ENCODE results near the gene SUCO. TPM values are rescaled to one million over a fixed set of nuclear protein-coding genes. Genes with fewer than 3 reads are reported as not detected.

The SUCO gene
- total RNA-seq, 1 experiment from 2014 or later, result 22.6 TPM

GRCh38 chr1:172497230-172497629, 35.7 kb upstream of the SUCO start:
- RAD21 ChIA-PET (ENCODE audit: low non-redundant PET in 1 of 2, low total read pairs in 2 of 2, uncharacterized antibody in 2 of 2, unreplicated experiment in 2 of 2), result no interaction called here
- Histone ChIP-seq H2AFZ (ENCODE audit: low read depth, low read length, poor library complexity, severe bottlenecking) (no peak overlapping the region), H3K27me3 (ENCODE audit: insufficient read depth, low read length) (no peaks in the 10 kb centered on the region), H3K36me3 (ENCODE audit: control insufficient read depth in 1 of 2, insufficient read depth in 2 of 2, low read length in 2 of 2) (no peaks in the 10 kb centered on the region), H3K9me2 (ENCODE audit: insufficient read depth) (no peaks in the 10 kb centered on the region), H3K9me3 (ENCODE audit: control insufficient read depth in 1 of 2, insufficient read depth in 1 of 2, low read depth in 1 of 2, low read length in 2 of 2) (no peaks in the 10 kb centered on the region), H3K4me2 (ENCODE audit: low read length) (peak overlapping the region; percentile 30; the same call in 1 of the 2 replicates), H3K27ac (ENCODE audit: low read depth, low read length) (no peak overlapping the region), H4K20me1 (ENCODE audit: insufficient read depth) (no peaks in the 10 kb centered on the region), H3K9ac (ENCODE audit: low read length) (no peak overlapping the region), H3K4me1 (ENCODE audit: control insufficient read depth in 1 of 2, insufficient read depth in 2 of 2, low read length in 2 of 2) (peaks cover 13 to 20% of the 10 kb centered on the region in 2 experiments; a peak in 3 of 4 replicates), H3K79me2 (ENCODE audit: insufficient read depth, low read length) (no peaks in the 10 kb centered on the region), H3K4me3 (replicated peaks in 1 of 2; ENCODE audit: low read depth in 1 of 2, low read length in 2 of 2) (no peak overlapping the region)
- ATAC-seq, result no peak; the same call in 1 of the 2 replicates
- POLR2A ChIA-PET, result interaction anchor here (1.1 kb wide), 1 partner anchor 35 kb away, joined by 4 read pairs; the partner anchor contains the start of gene SUCO
- CTCF ChIA-PET, result no interaction called here
- intact Hi-C loops (cut with micrococcal nuclease), result no loop called here
- no TSS peak for BruUV-seq (replicated peaks)
- no peak for DNase-seq (ENCODE audit: low read depth, low spot score)
- peak; percentile 72 for TF ChIP-seq EGR1 (IDR thresholded peaks at IDR 0.05; ENCODE audit: low read depth)
- TF ChIP-seq SIN3A (IDR thresholded peaks at IDR 0.05; ENCODE audit: low read depth), result no peak

- intact Hi-C loops (cut with micrococcal nuclease), result no loop called here
- no TSS peak for BruUV-seq (replicated peaks)
Measured at GRCh38 chr1:172498857-172499256, 34.1 kb upstream of the SUCO start.

More at GRCh38 chr1:172498857-172499256, 34.1 kb upstream of the SUCO start:
- no peak overlapping the region for H3K4me2 ChIP-seq (ENCODE audit: low read length)
- H3K9ac ChIP-seq (ENCODE audit: low read length), result no peak overlapping the region
- no peak overlapping the region for H3K27ac ChIP-seq (ENCODE audit: low read depth, low read length)
- RAD21 ChIA-PET (ENCODE audit: low non-redundant PET in 1 of 2, low total read pairs in 2 of 2, uncharacterized antibody in 2 of 2, unreplicated experiment in 2 of 2), result no interaction called here
- CTCF ChIA-PET, result no interaction called here
- no peaks in the 10 kb centered on the region for H3K27me3 ChIP-seq (ENCODE audit: insufficient read depth, low read length)
- no peaks in the 10 kb centered on the region for H3K9me3 ChIP-seq (ENCODE audit: control insufficient read depth in 1 of 2, insufficient read depth in 1 of 2, low read depth in 1 of 2, low read length in 2 of 2)
- H4K20me1 ChIP-seq (ENCODE audit: insufficient read depth), result no peaks in the 10 kb centered on the region
- H3K79me2 ChIP-seq (ENCODE audit: insufficient read depth, low read length), result no peaks in the 10 kb centered on the region
- no peak for TF ChIP-seq ZBTB33 (IDR thresholded peaks at IDR 0.05; ENCODE audit: extremely low read depth, insufficient replicate concordance, low read length)
- TF ChIP-seq POLR2AphosphoS5 (IDR thresholded peaks at IDR 0.05; ENCODE audit: low read depth, low read length), result no peak
- no peak for TF ChIP-seq YY1 (IDR thresholded peaks at IDR 0.05; ENCODE audit: extremely low read depth, insufficient replicate concordance, low read depth, low read length)
- no peak for TF ChIP-seq ATF3 (IDR thresholded peaks at IDR 0.05)
- TF ChIP-seq CEBPB (IDR thresholded peaks at IDR 0.05; ENCODE audit: low read depth), result no peak
- TF ChIP-seq EZH2phosphoT487 (IDR thresholded peaks at IDR 0.05; ENCODE audit: borderline replicate concordance), result no peak
- no peak for TF ChIP-seq EGR1 (IDR thresholded peaks at IDR 0.05; ENCODE audit: low read depth)
- no peak overlapping the region for H2AFZ ChIP-seq (ENCODE audit: low read depth, low read length, poor library complexity, severe bottlenecking)
- H3K36me3 ChIP-seq (ENCODE audit: control insufficient read depth in 1 of 2, insufficient read depth in 2 of 2, low read length in 2 of 2), result no peaks in the 10 kb centered on the region
- H3K4me1 ChIP-seq (ENCODE audit: control insufficient read depth in 1 of 2, insufficient read depth in 2 of 2, low read length in 2 of 2), result peaks cover 13 to 20% of the 10 kb centered on the region in 2 experiments; a peak in 3 of 4 replicates
- DNase-seq (ENCODE audit: low read depth, low spot score), result no peak
- POLR2A ChIA-PET, result no interaction called here
- ATAC-seq, result no peak
- H3K4me3 ChIP-seq (replicated peaks in 1 of 2; ENCODE audit: low read depth in 1 of 2, low read length in 2 of 2), result no peak overlapping the region
- no peaks in the 10 kb centered on the region for H3K9me2 ChIP-seq (ENCODE audit: insufficient read depth)

Data from HCT116 (cell line).